Stimulated activated CD8-positive, alpha-beta memory T cell treated with anti-CD3 and anti-CD28 coated beads, Interleukin-2, amount 100 ng/mL, for 48 hours (primary cell): Measurements from ENCODE around the gene TSKS.

Source experiments
- DNase-seq, 2 donors: peaks; one replicate each; pipeline ENCODE4 v3.0.0-alpha.2; 2020; ENCODE audit warnings: low read depth in 2 of 2

Gene TSKS, protein sequence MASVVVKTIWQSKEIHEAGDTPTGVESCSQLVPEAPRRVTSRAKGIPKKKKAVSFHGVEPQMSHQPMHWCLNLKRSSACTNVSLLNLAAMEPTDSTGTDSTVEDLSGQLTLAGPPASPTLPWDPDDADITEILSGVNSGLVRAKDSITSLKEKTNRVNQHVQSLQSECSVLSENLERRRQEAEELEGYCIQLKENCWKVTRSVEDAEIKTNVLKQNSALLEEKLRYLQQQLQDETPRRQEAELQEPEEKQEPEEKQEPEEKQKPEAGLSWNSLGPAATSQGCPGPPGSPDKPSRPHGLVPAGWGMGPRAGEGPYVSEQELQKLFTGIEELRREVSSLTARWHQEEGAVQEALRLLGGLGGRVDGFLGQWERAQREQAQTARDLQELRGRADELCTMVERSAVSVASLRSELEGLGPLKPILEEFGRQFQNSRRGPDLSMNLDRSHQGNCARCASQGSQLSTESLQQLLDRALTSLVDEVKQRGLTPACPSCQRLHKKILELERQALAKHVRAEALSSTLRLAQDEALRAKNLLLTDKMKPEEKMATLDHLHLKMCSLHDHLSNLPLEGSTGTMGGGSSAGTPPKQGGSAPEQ

DNA sequence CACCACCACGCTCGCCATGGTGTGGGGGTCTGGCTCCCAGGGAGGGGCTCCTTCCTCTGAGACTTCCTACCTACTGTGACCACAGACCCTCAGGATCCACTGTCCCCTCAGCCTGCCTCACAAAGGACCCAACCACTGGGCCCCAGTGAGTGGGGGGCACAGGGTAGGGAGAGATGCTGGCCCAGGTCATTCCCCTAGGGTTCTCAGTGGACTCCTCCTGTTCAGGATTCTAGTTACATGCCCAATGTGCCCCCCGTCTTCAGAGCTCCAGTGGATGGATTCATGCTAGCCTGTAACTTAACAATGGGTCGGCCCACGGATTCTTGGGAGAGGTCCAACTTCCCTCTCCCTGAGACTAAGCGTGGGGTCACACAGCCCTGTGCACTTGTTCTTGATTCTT lies at the start of gene TSKS:
TSKS (minus strand) TSS at position 77 of the 400 bp plus-strand sequence; CDS start at position 18, 59 bp downstream.
- no peak for DNase-seq

DNA sequence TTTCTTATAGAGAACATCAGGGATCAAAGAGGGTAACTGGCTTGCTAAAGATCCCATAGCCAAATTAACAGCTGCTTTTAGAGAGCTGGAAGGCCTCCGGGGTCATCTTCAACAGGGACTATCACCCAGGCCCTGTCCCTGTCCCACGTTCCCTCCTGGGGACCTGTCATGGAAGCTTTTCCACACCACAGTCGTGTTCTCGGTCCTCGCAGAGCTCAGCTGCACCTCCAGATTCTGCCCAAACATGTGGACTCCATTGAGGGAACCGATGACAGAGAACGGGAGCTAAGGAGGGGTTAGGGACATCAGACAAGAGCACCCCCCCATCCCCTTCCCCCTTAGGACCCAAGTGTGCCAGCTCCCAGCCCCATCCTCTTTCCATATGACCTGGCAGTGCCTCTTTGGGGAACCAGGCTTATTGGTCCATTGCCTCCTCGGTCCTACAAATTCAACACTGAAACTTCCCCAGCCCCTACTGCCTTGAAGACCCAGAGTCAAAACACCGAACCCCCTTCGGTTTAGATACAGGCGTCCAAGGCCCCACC lies 49.4 kb upstream of the TSKS start:
- DNase-seq = no peak

DNA sequence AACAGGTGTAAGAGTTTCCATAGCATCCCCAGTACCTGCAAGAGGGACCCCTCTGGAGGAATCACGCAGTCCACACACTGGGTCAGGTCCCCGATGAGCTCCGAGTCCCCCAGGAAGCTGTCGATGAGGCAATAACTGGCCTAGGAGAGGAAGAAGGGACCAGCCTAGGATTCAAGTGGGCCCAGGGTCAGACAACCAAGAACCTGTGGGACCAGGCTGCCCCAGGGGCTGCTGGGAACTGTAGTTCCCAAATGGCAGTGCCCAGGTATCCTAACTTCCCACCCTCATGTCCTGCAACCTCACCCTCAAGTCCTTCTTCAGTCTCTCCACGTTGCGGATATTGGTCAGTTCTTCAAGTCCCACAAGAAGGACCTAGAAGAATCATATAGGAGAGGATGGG lies 48.2 kb upstream of the TSKS start:
- no peak for DNase-seq

DNA sequence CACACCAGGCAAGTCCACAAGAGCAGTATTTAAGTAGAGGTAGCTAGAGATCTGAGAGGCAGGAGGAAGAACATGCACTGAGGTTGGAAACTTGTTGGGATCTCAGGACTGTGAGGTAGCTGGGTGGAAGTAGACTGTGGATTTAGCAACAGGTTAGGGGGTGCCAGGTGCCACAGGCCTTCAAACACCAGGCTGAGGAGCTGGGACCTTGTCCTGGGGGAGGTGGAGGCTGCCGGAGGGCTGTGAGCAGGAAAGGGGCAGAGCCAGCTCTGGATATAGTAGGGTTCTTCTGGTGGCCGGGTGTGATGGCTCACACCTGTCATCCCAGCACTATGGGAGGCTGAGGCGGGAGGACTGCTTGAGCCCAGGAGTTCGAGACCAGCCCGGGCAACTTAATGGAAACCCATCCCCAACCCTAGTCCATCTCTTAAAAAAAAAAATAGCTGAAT lies 46.9 kb upstream of the TSKS start:
- DNase-seq = no peak

DNA sequence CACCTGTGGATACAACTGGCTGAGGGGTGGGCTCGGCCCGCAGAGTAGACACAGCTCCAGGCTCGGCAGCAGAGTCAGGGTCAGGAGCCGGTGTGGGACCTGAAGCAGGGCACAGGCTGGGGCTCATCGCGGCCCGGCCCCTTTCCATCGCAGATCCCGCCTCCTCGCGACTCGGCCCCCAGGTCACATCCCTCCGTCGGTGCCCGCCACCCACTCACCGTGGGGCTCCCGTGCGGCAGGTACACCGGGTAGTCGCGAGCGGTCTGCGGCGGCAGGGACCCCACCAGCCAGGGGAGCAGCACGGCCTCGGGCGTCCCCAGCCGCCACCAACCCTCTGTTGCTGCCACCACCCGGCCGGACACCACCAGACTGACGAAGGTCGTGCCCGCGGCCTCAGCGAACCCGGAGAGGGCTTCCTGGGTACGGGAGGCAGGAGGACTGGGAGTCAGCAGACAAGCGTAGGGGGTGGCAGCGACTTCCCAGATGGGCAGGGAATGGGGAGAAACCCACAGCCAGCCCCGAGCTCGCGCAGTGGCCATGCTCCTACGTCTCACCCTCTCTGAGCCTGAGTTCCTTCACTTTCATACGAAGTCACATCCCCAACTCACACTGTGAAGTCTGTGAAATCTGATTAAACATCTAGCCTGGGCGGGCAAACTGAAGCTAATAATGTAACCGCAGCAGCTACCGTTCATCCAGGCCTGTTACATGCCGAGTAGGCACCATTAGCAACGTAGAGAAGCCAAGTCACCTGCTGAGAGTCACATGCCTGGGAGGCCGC lies 46.2 kb upstream of the TSKS start:
- DNase-seq = peak; percentile 26 to 30

DNA sequence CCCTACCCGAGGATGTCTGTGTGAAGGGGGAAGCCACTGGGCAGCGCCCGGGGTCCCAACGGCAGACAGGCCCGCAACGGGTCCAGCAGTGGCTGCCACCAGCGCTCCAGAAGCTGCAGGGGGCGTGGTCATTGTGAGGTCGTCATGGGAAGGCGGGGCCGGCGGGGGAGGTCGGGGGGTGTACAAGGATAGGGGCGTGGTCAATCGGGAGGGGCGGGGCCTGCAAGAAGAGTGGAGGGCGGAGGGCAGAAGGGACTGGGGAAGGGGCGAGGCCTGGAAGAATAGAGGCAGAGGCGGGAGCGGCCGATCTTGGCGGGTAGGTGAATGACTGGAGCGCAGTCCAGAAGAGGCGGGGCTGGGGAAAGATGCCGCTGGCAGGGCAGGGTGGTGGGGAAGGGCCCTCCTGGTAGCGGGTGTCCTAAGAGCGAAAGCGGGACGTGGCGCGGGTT lies 45.6 kb upstream of the TSKS start:
- peak; percentile 78 to 84 for DNase-seq

DNA sequence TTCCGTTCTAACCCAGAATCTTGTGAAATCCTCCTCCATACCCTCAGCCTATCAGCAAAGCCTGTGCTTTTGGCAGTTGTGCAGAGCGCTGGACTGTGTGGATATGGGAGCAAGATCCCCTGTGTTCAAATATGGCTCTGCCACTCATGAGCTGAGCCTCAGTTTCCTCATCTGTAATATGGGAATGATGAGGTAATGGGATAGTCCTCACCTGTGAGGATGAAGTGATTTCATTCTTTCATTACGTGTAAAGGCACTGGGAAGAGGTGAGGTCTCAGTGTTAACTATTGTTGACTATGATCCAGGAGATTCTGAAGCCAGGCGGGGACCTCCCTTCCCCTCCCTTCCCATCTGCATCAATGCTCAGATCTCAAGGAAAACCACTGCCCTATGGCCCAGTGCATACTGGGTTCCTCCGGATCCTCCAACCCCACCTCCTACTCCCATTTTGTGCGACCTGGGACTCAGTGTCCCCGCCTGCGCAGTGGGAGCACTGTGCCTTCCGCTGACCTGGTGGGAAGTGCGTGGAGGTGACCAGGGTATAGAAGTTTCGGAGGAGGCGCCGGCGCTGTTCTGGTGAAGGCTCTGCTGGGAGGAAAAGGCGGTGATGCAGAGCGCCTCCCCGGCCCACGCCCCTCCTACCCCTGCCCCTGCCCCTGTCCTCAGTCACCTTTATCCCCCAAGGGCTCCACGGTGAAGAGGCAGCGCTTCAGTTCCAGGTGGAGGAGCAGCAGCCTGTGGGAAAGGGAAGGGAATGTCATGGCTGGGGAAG lies 45.0 kb upstream of the TSKS start:
- no peak for DNase-seq

DNA sequence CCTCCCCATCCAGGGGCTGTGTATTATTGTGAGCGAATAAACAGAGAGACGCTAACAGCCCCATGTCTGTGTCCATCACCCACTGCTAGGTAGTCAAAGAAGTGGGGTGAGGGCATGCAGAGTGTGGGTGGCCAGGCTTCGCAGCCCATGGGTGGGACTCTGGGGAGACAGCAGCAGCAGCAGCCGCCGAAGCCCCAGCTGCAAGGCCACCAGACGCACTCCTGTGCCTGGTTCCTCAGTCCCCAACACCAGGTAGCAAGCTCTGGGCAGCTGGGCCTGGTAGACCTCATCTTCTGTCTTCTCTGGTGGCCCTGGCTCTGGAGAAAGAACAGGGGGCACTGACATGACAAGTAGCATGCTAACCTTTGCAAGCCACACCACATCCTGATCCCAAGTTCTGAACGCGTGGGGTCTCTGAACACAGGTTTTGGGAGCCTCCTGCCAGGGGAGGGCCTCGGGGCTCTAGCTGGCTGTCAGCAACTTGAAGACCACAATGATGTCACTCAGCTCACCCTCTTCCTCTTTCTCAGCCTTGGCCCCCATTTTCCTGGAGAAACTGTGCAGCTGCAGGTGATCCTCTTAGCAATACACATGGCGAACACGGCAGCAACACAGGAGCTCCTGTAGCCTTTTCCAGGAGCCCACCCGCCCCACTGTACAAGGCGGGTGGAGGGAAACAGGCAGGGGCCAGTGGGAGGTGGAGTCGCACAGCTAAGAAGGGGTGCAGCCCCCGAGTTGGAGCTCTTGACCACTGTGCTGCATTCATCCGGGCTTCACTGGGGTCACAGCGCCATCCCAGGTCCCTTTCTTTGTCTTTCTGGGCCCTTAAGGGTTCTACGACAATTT lies 44.2 kb upstream of the TSKS start:
- DNase-seq = no peak

DNA sequence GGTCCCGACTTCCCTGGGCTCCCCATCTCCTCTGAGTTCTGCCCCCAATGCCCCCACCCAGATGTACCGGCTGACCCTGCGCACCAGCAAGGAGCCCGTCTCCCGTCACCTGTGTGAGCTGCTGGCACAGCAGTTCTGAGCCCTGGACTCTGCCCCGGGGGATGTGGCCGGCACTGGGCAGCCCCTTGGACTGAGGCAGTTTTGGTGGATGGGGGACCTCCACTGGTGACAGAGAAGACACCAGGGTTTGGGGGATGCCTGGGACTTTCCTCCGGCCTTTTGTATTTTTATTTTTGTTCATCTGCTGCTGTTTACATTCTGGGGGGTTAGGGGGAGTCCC lies 43.5 kb upstream of the TSKS start:
- DNase-seq = no peak

DNA sequence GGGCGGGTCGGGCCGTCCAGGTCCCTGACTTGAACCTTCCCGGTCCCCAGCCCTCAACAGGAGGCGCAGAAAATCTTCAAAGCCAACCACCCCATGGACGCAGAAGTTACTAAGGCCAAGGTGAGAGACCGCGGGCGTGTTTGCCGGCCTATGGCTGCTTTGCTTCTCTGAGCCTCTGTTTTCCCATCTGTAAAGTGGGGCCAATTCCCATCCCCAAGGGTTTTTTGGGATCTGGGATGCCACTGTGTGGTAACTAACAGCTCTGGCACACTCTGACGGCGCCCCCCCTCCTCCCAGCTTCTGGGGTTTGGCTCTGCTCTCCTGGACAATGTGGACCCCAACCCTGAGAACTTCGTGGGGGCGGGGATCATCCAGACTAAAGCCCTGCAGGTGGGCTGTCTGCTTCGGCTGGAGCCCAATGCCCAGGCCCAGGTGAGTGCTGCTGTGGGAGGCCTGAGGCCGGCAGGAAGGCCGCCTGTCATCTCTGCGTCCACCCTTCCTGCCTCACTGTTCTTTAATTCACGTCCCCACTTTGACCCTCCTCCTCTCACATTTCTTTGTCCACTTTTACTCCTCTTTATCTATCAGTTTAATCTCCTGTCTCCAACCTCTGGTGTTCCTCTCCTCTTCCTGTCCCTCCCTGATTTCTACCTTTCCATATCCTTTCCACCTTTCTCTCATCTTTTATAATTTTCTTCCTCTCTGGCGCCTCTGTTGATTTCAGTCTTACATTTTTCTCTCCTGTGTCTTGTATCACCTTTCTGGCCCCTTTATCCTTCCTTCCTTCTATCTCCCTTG lies 42.9 kb upstream of the TSKS start:
- no peak for DNase-seq

DNA sequence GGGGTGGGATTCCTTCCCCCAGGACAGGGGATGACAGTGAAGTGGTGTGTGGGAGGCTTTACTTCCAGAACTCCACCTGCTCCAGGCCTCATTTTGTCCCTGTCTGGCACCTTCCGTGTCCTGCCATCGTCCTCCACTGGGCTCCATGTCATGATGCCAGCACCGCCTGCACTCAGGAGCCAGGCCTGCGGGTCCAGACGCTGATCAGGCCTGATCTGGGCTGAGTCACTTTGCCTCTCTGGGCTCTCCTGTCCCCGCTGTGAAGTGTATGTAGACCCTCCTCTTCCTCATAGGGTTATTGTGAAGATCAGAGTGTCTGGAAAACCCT lies 40.4 kb upstream of the TSKS start:
- no peak for DNase-seq

DNA sequence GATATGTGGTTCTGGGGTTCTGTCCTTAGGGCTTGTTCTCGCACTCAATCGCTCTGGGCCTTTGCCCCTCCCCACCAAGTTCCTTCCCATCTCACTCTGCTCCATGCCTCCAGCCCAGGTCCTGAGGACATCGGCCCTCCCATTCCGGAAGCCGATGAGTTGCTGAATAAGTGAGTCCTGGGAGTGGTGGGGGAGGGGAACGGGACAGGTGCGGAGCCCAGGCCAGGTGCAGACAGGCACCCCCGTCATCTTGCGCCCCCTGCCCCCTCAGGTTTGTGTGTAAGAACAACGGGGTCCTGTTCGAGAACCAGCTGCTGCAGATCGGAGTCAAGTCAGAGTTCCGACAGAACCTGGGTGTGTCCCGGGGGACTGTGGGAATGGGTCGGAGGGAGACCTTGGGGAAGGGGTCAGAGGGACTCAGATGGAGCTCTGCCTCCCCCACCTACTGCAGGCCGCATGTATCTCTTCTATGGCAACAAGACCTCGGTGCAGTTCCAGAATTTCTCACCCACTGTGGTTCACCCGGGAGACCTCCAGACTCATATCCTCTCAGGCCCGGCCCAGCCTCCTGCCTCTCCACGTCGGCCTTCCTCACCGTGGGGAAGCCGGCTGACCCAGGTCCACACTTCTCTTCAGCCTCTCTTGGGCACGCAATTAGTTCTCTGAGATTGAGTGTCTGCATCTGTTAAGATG lies 39.9 kb upstream of the TSKS start:
- DNase-seq = no peak

DNA sequence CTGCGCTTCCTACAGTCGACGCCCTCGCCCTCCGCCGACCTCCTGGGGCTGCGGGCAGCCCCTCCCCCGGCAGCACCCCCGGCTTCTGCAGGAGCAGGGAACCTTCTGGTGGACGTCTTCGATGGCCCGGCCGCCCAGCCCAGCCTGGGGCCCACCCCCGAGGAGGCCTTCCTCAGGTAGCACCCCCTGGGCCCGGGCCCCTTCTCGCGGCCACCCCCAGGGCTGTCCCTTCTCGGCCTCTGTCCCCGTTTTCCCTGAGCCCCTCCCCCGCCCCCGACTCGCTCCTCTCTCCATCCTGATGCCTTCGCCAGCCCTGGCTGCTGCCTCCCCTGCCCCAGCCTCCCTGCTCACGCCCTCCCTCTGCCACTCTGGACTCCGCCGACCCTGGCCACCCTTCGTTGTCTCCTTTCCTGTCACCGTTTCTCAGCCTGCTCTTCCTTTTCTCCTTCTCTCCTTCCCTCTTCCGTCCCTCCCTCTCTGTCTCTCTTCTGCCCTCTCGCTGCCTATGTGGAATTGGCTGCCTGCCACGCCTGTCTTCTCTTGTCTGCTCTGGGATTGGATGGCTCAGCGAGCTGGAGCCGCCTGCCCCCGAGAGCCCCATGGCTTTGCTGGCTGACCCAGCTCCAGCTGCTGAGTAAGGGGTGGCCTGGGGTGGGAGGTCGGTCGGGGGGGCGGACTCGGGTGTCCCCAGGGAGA lies 39.0 kb upstream of the TSKS start:
- DNase-seq = no peak

DNA sequence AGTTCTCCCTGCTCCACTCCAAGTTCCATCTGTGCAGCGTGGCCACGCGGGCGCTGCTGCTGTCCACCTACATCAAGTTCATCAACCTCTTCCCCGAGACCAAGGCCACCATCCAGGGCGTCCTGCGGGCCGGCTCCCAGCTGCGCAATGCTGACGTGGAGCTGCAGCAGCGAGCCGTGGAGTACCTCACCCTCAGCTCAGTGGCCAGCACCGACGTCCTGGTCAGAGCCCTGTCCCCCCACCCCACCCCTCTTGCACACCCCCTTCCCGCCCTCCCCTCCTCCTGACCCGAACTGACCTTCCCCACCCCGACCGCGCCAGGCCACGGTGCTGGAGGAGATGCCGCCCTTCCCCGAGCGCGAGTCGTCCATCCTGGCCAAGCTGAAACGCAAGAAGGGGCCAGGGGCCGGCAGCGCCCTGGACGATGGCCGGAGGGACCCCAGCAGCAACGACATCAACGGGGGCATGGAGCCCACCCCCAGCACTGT lies 38.3 kb upstream of the TSKS start:
- DNase-seq = no peak

DNA sequence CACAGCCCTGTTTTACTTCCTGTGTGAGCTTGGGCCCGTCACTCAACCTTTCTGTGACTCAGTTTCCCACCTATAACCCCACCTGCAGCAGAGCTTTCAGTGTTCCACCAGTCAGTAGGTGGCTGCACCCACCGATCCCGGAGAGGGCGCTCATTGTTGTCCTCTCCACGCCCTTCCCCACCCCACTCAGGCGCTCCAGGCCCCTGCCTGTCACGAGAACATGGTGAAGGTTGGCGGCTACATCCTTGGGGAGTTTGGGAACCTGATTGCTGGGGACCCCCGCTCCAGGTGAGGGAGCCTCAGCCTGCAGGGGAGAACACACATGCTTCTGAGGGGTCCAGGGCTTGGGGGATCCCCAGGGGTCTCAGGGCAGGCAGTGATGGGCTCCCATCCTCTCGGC lies 37.7 kb upstream of the TSKS start:
- DNase-seq = no peak

DNA sequence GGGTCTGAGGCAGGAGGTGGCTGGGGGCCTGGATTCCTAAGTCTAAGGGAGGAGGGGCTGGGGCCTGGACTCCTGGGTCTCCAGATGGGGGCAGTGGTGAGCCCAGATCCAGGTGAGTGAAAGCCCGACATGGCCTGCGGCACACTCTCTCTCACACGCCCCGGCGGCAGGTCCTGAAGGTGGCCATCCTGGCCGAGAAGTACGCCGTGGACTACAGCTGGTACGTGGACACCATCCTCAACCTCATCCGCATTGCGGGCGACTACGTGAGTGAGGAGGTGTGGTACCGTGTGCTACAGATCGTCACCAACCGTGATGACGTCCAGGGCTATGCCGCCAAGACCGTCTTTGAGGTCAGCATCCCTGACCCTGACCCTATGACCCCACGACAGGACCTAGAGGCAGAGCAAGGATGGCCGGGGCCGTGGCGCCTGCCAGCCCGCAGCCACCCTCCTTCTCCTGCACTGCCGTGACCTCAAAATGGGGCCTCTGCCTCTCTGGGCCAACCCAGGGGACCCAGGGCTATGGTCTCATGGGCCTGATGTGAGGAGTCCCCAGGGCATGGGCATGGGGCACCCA lies 36.8 kb upstream of the TSKS start:
- DNase-seq = no peak

DNA sequence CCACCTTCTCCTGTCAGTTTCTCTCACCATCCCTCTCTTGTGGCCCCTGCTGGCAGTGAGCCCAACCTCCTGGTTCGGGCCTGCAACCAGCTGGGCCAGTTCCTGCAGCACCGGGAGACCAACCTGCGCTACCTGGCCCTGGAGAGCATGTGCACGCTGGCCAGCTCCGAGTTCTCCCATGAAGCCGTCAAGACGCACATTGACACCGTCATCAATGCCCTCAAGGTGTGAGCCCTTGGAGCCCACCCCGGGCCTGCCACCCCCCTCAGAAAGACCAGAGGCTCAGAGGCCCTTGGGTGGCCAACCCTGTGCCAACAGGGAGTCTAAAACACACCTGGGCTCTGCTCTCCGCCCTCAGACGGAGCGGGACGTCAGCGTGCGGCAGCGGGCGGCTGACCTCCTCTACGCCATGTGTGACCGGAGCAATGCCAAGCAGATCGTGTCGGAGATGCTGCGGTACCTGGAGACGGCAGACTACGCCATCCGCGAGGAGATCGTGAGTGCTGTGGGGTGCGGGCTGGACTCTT lies 36.2 kb upstream of the TSKS start:
- no peak for DNase-seq

DNA sequence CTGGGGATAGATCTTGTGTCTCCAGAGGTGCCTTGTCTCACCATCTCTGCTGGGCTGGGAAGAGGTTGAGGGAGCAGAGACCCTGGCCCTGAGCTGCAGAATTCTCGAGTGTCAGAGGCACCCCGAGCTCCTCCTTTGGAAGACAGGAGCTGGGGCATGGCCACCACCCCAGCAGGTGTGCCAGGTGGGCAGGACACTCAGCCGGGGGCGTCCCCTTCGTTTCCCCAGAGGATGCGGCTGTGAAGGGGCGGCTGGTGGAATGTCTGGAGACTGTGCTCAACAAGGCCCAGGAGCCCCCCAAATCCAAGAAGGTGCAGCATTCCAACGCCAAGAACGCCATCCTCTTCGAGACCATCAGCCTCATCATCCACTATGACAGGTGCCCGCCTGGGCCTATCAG lies 35.5 kb upstream of the TSKS start:
- DNase-seq = no peak
